GM21529 (cell line): Measurements from ENCODE around the gene TMEM101.
"Not testable (repeated sequence)": the region's sequence is repeated elsewhere in the genome, so short reads cannot be mapped to it uniquely, and the experiment has no call there.

ENCODE experiments used
- ATAC-seq: cut with Tn5 transposase; IDR thresholded peaks from one replicate; pipeline ENCODE4 v1.9.1; 2021; ENCODE audit not compliant: unreplicated experiment

Gene TMEM101

GRCh38 chr17:44000871-44001460 lies 13.8 kb downstream of the TMEM101 start:
- ATAC-seq = no peak

- ATAC-seq = no peak
These were observed 14.5 kb downstream of the TMEM101 start for GRCh38 chr17:44000141-44000860.

- no peak for ATAC-seq
These were observed 15.7 kb downstream of the TMEM101 start for GRCh38 chr17:43999024-43999423.

GRCh38 chr17:43998552-43998951 lies 16.2 kb downstream of the TMEM101 start:
- ATAC-seq = no peak

- ATAC-seq = not testable (repeated sequence)
These were observed 17.6 kb downstream of the TMEM101 start for GRCh38 chr17:43997180-43997579.

GRCh38 chr17:43995150-43995471 lies 19.7 kb downstream of the TMEM101 start:
- ATAC-seq = no peak

GRCh38 chr17:43994272-43995149 lies 20.3 kb downstream of the TMEM101 start:
- no peak for ATAC-seq

- no peak for ATAC-seq
These were observed 22.1 kb downstream of the TMEM101 start for GRCh38 chr17:43992641-43993040.

- ATAC-seq = no peak
These were observed 26.5 kb downstream of the TMEM101 start for GRCh38 chr17:43988301-43988700.

GRCh38 chr17:43987131-43988021 lies 27.4 kb downstream of the TMEM101 start:
- ATAC-seq = no peak

- no peak for ATAC-seq
These were observed 28.4 kb downstream of the TMEM101 start for GRCh38 chr17:43986225-43986981.

- no peak for ATAC-seq
These were observed 30.2 kb downstream of the TMEM101 start for GRCh38 chr17:43984521-43984920.

GRCh38 chr17:43983515-43984411 lies 31.0 kb downstream of the TMEM101 start:
- ATAC-seq = no peak

GRCh38 chr17:43983196-43983514 lies 31.6 kb downstream of the TMEM101 start:
- no peak for ATAC-seq

- ATAC-seq = no peak
These were observed 32.6 kb downstream of the TMEM101 start for GRCh38 chr17:43982171-43982570.

- ATAC-seq = no peak
These were observed 35.1 kb downstream of the TMEM101 start for GRCh38 chr17:43979671-43980070.

- no peak for ATAC-seq
These were observed 35.8 kb downstream of the TMEM101 start for GRCh38 chr17:43979011-43979410.

GRCh38 chr17:43978078-43978477 lies 36.7 kb downstream of the TMEM101 start:
- ATAC-seq = no peak
